HUES6 (cell line): Measurements from ENCODE around the gene DTWD1.
"Not testable (repeated sequence)": the region's sequence is repeated elsewhere in the genome, so short reads cannot be mapped to it uniquely, and the experiment has no call there.

Experiments used
- H3K27ac ChIP-seq: 2 replicates; pipeline ENCODE4 v1.7.0; 2013; ENCODE audit warnings: low read depth, mild to moderate bottlenecking, low read length, inconsistent platforms
- H3K27me3 ChIP-seq: 2 replicates; pipeline ENCODE4 v1.6.1; 2013; ENCODE audit warnings: low read length; ENCODE audit not compliant: control insufficient read depth, insufficient read depth
- H3K36me3 ChIP-seq: 2 replicates; pipeline ENCODE4 v1.6.1; 2013; ENCODE audit warnings: low read length; ENCODE audit not compliant: control insufficient read depth, insufficient read depth
- H3K4me1 ChIP-seq: 2 replicates; pipeline ENCODE4 v1.6.1; 2013; ENCODE audit warnings: low read length; ENCODE audit not compliant: control insufficient read depth, insufficient read depth
- H3K4me3 ChIP-seq: 2 replicates; pipeline ENCODE4 v1.5.1; 2013; ENCODE audit warnings: low read depth, low read length
- H3K9ac ChIP-seq: one replicate; pipeline ENCODE4 v1.6.1; 2013; ENCODE audit warnings: mild to moderate bottlenecking, low read length
- H3K9me3 ChIP-seq: 2 replicates; pipeline ENCODE4 v1.6.1; 2013; ENCODE audit warnings: low read depth, low read length; ENCODE audit not compliant: control insufficient read depth, insufficient read depth

Gene DTWD1

DNA sequence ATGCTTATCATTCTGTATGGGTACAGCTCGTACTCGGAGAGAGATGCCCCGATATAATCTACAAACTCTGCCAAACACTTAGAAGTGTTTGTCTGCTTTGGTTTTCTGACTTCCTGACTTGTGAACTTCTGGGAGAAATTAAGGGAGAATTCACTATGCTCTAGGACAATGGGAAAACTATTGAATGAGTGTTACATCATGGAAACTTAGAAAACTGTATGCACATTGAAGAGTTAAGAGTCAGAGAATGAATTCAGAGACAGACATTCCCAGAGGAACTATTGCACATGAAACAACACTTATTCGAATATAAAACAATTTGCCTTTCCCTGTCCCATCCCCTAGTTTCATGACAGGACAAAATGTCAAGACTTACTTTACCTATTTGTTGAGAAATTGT lies 57.8 kb downstream of the DTWD1 start:
- Histone ChIP-seq H3K9ac (no peak overlapping the region), H3K36me3 (no peaks in the 10 kb centered on the region), H3K27ac (no peak overlapping the region), H3K9me3 (no peaks in the 10 kb centered on the region), H3K4me1 (peaks cover 4% of the 10 kb centered on the region), H3K4me3 (no peak overlapping the region), H3K27me3 (no peaks in the 10 kb centered on the region)

DNA sequence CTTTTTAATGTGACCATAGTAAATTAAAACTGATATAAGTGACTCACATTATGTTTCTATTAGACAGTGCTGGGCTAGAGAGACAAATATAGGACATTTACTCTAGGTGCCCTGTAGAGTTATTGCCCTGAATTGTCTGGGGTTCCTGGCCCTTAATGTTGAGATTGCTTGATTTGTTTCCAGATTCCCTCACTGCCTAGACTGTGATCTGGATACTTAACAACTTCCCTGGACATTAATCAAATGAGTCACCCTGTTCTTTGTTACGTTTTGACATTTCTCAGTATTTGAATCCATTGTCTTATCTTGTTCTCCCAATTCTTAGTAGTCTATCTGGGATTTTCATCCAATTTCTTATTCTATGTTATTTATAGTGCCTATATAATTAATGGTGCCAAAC lies 65.8 kb downstream of the DTWD1 start:
- no peaks in the 10 kb centered on the region for H3K4me1 ChIP-seq
- H3K36me3 ChIP-seq: no peaks in the 10 kb centered on the region
- no peak overlapping the region for H3K4me3 ChIP-seq
- H3K9me3 ChIP-seq: no peaks in the 10 kb centered on the region
- H3K9ac ChIP-seq: no peak overlapping the region
- no peaks in the 10 kb centered on the region for H3K27me3 ChIP-seq
- H3K27ac ChIP-seq: no peak overlapping the region

DNA sequence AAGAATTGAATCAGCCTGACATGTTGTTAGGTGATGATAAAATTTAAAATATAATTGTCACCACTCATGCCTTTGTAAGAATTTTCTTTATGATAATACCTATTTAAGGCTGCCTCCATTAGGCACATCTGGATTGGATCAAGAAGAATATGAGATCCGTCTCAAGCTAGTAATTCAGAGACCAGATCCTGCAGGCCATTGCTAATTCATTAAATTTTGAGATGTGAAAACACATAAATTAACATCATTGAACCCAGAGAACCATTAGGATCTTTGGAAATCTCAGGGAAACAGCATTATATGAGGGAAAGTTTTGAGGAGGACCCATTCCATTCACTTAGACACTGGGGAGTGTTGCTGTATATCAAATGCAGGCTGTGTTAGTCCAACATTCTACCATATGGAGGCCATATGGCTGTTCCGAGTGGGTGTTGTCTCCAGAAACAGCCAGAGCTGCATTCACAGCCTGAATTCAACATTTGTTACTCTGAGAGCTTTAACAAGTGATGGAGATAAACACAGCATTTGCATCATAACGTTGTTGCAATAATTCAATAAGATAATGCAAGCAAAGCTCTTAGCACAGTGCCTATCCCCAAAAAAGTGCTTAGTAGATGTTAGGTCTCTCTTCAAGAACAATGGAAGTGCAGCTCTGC lies 67.4 kb downstream of the DTWD1 start:
- Histone ChIP-seq H3K4me3 (no peak overlapping the region), H3K36me3 (no peaks in the 10 kb centered on the region), H3K4me1 (no peaks in the 10 kb centered on the region), H3K27me3 (no peaks in the 10 kb centered on the region), H3K9ac (no peak overlapping the region), H3K27ac (no peak overlapping the region), H3K9me3 (no peaks in the 10 kb centered on the region)

DNA sequence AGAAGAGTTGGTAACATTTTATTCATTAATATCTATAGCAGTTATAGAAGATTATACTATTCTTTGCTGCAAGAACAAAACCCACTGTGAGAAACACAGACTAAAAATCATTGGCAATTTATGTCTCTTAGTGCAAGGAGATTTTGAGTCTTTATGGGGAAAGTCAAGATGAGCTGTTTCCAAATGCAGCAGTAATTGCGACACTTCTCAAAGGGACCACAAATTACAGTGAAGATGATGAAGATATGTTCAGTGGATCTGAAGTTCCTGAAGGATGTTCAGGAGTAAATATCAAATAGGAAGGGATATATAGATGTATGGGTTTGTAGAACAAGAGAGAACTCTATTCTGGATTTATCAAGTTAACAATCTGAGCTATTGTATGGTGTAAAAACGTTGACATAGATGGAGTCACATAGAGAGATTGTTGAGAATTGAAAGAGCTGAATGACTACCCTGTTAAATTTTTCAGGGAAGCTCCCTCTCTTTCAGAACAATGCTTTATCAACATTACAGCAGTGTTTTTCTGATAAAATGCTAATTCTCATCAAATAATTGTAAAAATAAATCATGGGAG lies 71.8 kb downstream of the DTWD1 start:
- Histone ChIP-seq H3K4me1 (no peaks in the 10 kb centered on the region), H3K27me3 (no peaks in the 10 kb centered on the region), H3K27ac (no peak overlapping the region), H3K9ac (no peak overlapping the region), H3K36me3 (no peaks in the 10 kb centered on the region), H3K9me3 (no peaks in the 10 kb centered on the region), H3K4me3 (no peak overlapping the region)

DNA sequence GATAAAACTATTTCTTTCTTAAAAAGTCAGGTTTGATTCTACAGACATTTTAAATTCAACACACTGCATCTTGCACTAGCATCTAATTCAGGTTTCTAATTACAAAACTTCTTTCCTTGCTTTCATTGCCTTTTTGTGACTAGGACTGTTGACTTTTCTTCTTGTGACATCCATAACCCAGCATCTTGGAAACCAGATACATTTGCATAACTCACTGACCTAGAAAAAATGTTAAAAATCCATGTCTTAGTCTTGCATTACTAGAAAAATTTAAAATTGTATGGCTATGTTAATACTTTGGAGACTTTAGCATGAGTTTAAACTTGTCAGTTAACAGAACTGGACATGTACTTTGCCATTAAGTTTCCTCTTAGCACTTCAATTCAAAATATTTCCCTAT lies 72.7 kb downstream of the DTWD1 start:
- Histone ChIP-seq H3K27me3 (no peaks in the 10 kb centered on the region), H3K4me3 (no peak overlapping the region), H3K4me1 (no peaks in the 10 kb centered on the region), H3K9me3 (no peaks in the 10 kb centered on the region), H3K27ac (no peak overlapping the region), H3K36me3 (no peaks in the 10 kb centered on the region), H3K9ac (no peak overlapping the region)

DNA sequence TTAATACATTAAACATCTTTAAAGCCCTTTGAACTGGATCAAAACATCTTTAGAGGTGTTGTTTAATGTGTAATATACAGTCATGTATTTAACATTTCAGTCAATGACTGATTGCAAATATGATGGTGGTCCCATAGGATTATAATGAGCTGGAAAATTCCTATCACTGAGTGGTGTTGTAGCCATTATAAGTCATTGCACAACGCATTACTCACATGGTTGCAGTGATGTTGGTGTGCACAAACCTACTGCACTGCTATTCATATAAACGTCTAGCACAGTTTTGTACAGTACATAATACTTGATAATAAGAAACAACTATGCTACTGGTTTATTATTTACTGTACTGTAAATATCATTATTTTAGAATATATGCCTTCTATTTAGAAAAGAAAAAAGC lies 75.6 kb downstream of the DTWD1 start:
- no peaks in the 10 kb centered on the region for H3K4me1 ChIP-seq
- H3K27me3 ChIP-seq: no peaks in the 10 kb centered on the region
- H3K36me3 ChIP-seq: no peaks in the 10 kb centered on the region
- H3K9me3 ChIP-seq: no peaks in the 10 kb centered on the region
- H3K9ac ChIP-seq: no peak overlapping the region
- H3K27ac ChIP-seq: no peak overlapping the region
- H3K4me3 ChIP-seq: no peak overlapping the region

DNA sequence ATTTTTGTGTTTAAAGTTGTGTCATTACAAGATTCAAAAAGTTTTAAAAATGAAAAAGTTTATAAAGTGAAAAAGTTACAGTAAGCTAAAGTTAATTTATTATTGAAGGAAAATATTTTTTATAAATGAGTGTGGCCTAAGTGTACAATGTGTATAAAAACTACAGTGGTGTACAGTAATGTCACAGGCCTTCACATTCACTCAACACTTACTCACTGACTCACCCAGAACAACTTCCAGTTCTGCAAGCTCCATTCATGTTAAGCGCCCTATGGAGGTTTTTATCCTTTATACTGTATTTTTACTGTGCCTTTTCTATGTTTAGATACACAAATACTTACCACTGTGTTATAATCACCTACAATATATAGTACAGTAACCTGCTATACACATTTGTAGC lies 76.3 kb downstream of the DTWD1 start:
- H3K4me1 ChIP-seq: no peaks in the 10 kb centered on the region

DNA sequence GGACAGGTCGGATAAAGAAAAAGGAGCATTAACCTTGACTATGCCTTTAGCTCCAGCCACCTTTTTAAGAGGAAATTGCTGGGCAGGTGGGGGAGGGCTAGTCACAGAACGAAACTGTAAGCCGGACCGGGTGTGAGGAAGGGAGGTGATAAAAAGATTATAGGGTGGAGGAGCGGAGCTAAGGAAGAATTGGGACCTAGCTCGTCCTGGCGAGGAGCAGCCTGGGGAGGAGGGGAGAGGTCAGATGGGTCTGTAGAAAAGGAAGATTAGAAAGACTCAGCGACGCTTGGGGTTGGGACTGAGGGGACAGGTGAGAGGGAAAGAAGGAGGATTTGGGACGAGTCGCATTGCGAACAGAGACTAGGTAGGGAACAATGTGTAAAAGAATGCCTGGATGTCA lies 82.1 kb downstream of the DTWD1 start:
- not testable (repeated sequence) for H3K36me3 ChIP-seq, H3K9ac ChIP-seq, H3K4me1 ChIP-seq, H3K27ac ChIP-seq, H3K9me3 ChIP-seq, H3K4me3 ChIP-seq, H3K27me3 ChIP-seq

More for the DNA sequence above, 76.3 kb downstream of the DTWD1 start:
- H3K27ac ChIP-seq: no peak overlapping the region
- no peaks in the 10 kb centered on the region for H3K9me3 ChIP-seq
- no peaks in the 10 kb centered on the region for H3K27me3 ChIP-seq
- no peaks in the 10 kb centered on the region for H3K36me3 ChIP-seq
- no peak overlapping the region for H3K4me3 ChIP-seq
- H3K9ac ChIP-seq: no peak overlapping the region
